Mucosa of gallbladder (tissue), 1 donor: Measurements from ENCODE around the gene ABHD12. TPM values are rescaled to one million over a fixed set of nuclear protein-coding genes. Genes with fewer than 3 reads are reported as not detected.
"Not testable (repeated sequence)": the region's sequence is repeated elsewhere in the genome, so short reads cannot be mapped to it uniquely, and the experiment has no call there.

Experiments
- DNase-seq: peaks from one replicate; pipeline ENCODE4 v3.0.0-alpha.2; 2020; ENCODE audit warnings: low spot score
- total RNA-seq: library from RNA; stranded (reverse); gene quantifications from one replicate; pipeline ENCODE4 v1.2.1, GENCODE V29; 2021
- donor health status: DM: no; HTN: no; CAD: no.

The ABHD12 gene
- total RNA-seq, 1 donor from 2014 or later, result 81.1 TPM

DNA sequence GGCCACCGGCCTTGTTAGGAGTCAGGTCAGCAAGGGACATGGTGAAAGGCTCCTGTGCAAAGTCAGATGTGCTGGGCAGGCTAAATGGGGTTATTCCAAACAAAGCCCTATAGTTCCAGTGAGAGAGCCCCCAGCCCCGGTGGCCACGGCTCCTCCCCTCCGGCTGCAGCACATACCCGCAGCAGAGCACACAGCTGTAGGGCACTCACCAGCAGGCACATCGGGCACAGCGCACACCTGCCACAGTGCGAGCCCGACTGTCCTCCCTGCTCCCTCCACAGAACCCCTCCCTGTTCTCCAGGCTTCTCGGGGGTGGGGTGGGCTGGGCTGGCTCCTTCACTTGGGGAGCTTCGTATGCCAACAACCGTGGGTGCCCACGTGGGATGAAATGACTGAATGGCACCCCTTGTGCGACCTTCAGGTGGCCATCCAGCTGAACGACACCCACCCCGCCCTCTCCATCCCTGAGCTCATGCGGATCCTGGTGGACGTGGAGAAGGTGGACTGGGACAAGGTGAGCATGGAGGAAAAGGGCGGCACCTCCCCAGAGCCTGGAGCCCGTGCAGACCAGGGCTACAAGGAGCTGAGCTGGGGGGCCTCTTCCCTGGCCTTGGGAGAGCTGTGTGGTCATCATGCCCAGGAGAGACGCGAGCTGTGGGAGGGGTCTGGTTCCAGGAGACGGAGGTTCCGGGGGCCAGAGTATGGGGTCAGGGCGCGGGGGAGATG is 111.8 kb downstream of the ABHD12 start:
- no peak for DNase-seq

DNA sequence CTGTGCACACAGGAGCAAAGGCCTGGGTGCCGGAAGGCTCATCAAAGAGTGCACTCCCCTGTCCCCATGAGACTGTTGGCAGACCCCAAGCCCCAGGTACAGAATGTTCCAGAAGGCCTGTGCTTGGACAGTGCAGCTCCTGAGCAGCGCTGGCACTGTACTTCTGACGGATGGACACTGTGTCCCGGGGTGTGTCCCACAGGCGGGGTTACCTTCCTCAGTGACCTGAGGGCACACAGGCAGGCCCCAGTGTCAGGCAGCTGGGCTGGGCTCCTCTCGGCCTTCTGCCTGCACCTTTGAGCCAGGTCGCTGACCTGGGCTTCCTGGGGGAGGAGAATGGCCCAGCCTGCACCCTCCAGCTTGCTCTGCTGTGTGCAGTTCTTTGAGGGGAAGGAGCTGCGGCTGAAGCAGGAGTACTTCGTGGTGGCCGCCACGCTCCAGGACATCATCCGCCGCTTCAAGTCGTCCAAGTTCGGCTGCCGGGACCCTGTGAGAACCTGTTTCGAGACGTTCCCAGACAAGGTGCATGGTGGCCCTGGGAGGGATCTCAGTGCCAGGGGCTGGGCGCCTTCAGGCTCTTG is 112.6 kb downstream of the ABHD12 start:
- no peak for DNase-seq

DNA sequence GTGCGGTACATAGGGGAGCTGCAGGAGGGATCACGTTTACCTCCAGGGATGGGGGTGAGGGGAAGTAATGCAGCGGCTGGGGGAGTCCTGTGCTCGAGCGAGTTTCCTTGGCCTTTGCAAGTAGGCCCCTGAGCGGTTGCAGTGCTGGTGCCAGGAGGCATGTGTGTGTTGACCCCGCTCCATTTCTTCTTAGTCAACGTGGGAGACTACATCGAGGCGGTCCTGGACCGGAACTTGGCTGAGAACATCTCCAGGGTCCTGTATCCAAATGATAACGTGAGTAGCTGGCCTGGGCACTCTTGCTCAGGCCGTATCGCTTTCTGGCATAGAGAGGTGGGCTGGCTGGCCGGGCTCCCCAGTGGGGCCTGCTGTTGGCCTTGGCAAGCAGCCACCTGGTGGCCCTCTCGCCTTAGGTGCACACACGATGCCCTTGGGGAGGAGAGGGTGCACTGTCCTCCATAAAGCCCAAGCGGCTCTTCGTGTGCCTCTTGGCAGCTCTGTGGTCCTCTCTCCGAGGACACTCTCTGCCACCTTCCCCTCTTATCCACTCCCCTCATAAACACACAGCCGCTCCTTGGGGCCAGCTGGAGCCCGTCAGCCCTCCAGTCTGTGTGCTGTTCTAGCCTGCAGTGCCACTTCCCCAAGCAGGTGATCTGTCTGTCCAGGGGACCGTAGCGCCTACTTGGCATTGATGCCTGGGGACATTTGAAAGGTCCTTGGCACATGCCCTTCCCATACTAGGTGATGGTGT is 113.4 kb downstream of the ABHD12 start:
- no peak for DNase-seq

DNA sequence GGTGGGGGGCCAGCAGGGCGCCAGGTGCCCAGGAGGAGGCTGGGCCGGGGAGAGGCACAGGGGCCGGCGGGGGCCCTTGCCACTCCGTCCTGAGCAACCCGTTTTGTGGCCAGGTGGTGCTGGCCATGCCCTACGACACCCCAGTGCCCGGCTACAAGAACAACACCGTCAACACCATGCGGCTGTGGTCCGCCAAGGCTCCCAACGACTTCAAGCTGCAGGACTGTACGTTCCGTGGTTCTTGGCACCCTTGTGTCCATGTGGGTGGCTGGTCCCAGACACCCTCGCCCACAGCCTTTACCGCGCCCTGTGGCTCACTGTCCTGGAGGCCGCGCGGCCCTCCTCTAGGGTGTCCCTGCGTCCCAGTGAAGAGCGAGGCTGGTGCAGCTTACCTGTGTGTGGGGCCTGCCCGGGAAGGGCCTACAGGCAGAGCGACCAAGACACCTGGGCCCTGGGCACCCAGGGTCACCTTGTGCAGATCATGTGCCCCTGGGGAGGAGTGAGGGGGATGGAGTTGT is 114.0 kb downstream of the ABHD12 start:
- no peak for DNase-seq

DNA sequence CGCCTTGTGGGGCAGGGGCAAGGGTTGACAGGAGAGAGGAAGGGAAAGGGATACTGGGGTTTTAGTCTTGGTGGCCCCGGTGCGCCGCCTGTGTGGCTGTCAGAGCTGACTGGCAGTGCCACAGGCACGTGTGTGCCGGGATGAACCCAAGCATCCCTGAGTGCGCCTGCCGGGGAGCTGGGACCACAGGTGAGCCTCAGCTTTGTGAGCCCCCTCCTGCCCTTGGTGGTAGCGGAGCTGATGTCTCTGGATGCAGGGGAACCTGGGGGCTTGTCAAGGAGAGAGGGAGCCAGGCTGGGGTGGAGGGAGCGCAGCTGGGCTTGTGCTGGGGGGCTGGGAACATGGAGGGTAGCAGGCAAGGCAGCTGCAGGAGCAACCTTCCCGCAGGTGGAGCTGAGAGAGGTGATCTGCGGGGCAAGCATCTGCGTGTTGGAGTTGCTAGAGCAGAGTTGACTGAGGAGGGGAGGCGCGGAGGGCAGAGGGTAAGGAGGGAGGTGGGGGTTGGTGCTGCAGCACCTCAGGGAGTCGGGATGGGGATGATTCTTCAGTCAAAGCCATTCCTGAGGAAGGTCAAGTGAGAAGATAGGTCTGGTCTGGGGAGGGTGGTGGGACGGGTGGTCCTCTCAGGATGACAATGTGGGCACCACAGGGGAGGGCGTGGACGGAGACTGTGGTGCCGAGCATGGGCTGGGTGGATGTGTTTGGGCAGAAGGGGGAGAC is 114.7 kb downstream of the ABHD12 start:
- no peak for DNase-seq

DNA sequence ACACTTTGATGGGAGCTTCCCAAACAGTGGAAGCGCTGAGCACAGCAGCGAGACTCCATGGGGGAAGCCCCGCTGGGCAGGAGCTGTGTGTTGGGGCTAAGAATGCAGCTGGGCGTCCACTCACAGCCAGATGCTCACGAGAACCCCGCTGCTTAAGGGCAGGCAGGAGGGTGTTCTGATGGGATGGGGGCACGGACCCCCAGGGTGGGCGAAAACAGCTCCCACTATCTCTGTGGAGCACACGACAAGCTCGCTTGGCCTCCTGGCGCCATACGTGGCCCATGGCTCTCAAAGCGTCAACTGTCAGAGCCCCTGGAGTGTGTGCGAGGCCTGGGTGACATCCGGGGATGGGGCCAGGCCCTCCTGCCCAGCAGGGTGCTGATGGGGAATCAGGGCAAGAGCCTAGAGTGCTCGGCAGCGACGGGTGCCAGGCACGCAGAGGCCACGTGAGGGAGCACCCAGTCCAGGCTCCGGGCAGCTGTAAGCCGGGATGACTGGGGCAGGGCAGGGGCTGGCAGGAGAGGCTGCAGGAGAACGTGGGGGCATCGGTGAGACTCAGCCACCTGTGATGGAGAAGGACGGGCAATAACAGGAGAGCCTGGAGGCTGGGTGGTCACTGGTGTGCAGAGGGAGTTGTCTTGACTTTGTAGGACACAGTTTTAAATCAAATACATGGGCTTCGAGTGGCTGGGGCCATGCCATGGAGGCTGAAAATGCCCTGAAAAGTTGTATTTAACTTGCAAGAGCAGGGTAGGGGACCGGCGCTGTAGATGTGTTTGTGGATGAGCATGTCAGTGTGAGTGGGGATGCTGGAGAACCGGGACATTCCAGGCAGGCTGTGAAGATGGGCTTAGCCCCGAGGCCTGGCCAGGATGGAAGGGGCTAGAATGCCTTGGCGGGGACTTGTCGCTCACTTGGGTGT is 115.5 kb downstream of the ABHD12 start:
- DNase-seq, result no peak

DNA sequence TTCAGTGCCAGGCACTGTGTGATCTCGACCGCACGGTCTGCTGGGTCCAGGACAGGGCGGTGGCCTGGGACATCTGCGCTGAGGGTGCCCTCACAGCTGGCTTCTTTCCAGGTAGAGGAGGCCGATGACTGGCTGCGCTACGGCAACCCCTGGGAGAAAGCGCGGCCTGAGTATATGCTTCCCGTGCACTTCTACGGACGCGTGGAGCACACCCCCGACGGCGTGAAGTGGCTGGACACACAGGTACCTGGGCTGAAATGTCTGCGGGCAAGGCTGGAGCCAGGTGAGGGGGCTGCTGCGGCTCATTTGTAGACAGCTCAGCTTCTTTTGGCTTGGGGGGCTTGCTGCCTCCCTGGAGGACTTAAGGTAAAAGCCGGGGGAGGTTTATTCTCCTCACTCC is 116.2 kb downstream of the ABHD12 start:
- DNase-seq, result no peak

DNA sequence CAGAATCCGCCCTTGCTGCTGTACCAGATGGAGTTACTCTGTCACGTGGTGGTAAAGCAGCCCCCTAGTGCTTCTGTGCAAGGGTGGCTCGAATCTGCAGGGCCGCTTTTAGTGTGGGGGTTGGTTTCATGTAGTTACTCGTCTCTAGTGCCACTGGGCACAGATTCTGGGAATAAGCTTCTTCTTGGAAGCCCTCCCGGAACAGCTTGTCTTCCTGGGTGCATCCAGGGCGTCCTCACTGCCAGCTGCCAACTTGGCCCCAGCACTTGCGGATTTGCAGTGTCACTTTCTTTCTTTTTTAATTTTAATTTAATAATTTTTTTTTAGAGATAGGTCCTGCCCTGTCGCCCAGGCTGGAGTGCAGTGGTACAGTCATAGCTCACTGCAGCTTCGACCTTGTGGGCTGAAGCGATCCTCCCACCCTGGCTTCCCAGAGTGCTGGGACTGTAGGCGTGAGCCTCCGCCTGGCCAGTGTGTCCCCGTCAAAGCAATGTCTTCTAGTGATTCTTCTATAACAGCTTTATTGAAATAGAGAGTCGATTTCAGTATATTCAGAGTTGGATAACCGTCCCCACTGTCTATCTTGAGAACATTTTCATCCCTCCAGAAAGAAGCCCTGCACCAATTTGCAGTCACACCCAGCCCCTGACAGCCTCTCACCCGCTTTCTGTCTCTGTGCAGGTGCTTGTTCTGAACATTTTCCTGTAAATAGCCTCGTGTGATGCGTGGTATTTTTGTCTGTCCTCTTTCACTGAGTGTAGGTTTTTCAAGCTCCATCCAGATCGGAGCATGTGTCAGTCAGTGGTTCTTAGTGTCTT is 116.9 kb downstream of the ABHD12 start:
- DNase-seq, result no peak

DNA sequence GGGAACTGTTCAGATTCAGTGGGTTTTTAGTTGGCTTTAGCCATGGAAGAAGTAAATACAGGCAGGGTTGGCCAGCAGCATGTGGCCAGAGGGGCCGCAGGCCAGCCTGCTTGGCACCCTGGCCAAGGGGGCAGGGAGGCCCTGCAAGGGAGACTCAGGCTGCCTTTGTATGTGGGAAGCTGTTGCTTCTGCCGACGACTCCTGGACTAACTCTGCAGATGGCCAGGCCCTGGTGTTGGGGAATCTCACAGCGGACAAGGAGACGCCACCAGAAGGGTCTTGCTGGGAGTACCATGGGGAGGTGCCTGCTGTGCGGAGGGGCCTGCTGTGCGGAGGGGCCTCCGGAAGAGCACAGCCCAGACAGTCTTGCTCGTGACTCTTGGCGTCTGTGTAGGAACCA is 117.6 kb downstream of the ABHD12 start:
- no peak for DNase-seq

DNA sequence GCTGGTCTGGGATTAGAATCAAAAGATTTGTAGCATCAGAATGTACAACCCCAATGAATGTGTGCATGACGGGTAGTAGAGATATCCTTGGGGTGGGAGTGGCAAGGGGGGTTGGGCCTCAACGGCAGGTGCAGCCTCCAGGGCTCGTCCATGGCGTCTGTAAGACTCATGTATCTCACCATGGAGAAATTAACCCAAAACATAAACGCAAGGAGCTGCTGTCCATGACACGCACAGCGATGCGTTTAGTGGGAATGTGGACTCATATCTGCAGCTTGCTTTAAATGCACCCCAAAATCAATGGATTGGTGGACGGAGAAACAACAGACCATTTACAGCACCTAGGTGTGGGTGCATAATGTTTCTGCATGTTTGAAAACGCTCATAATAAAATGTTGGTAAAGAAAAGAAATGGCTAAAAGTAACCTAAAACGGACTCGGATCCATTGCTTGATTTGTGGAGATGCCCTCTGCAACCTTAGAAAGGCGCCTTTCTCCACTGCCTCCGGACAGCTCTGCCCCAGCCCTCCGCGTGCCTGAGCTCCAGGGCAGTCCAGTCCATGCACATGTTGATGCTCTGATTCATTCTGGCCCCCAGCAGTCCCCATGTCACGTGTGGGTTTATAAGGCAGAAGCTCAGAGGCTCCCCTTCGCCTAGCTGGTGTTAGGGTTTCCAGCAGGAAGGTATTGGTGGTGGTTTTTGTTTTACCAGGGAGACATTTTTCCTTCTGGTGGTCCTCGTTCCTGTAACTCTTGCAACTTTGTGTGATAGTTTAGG is 118.2 kb downstream of the ABHD12 start:
- no peak for DNase-seq

DNA sequence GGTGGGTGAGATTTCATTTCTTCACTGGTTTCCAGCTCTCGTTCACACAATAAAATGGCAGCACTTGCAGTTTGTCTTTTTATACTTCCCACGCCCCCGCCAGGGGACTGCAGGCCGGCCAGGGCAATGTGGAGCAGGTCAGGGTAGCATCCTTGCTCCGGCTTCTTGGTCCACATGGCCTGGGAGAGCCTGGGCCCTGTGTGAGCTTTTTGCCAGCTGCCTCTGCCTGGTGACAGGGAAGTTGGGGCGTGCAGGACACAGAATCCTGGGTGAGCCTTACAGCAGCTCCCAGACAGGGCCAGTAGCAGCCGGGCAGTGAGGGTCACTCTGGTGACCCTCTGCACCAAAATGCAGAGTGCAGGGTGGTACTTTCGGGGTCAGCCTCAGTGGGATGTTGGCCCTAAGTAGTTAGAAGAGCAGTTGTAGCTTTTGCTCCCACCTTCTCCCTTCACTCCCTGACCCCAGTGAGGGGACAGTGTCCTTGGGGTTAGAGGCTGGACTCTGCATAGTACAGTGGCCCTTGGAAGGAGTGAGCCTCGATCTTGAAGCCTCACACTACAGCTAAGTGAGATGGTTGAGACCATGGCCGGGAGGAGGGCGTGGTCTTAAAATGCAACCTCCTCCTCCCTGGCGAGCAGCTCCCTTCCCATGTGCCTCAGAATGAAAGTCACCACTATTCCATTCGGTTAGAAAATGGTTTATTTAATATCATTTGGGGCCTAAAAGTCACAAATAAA is 119.0 kb downstream of the ABHD12 start:
- no peak for DNase-seq

DNA sequence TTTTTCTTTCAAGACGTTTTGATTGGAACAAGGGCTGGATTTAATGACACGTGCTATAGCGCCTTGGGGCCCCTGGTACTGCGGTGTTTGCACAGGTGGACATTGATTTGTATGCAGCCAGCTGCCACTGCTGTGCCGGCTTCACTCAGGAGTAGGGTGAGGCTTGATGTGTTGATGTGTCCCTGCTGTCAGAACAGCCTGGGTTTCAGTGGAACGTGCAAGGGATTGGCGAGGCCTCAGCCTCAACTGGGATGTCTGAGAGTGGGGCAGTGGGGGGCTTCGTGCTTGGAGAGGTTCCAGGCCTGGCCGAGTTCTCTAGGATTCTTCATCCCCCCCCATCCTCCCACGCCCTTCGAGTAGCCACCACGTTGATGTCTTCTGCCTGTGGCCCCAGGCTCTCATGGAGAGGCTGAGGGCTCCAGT is 119.8 kb downstream of the ABHD12 start:
- DNase-seq, result no peak

DNA sequence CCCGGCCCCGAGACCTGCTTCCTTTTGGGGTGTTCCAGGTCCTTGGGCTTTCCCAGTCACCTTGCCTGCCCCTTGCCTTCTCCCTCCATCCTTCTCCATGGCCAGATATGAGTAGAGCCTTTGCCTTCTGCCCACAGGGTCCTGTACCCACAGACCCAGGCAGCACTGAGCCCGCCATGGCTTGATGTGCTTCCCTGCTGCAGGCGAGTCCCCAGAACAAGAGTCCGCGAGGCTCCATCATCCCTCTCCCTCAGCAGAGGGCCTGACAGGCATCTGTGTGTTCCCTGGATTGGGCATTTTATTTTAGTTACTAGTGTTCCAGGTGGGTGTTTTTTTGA is 120.8 kb downstream of the ABHD12 start:
- no peak for DNase-seq

DNA sequence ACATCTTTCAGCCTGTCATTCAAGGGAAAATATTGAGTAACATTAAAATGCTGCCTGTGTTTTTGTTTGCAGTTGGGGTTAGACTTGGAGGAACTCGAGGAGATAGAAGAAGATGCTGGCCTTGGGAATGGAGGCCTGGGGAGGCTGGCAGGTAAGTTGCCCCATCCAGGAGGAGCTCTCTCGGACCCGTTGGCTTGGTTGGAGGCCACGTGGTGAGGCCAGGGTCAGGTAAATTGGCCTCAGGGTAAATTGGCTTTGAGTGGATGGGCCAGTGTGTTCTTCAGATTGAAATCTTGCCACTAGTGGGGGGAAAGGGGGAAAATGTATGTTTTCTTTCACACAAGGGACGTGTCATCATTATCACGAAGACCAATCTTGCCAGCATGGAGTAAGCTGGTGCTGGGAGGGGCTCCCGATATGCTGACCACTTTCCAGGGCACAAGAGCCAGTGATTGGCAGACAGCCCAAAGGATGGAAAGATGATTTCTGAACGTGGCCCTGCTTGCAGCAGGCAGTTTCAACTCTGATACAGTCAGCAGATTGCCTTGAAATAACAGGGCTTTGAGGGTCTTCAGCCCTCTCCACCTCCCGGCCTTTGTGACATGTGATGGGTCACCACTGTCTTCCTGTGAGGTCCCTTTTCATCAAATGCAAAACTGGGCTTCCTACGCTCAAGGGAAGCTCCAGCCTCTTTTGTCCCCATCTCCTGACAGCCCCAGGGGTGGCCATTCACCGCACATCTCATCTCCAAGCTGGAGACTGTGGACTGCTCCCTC is 121.4 kb downstream of the ABHD12 start:
- no peak for DNase-seq

DNA sequence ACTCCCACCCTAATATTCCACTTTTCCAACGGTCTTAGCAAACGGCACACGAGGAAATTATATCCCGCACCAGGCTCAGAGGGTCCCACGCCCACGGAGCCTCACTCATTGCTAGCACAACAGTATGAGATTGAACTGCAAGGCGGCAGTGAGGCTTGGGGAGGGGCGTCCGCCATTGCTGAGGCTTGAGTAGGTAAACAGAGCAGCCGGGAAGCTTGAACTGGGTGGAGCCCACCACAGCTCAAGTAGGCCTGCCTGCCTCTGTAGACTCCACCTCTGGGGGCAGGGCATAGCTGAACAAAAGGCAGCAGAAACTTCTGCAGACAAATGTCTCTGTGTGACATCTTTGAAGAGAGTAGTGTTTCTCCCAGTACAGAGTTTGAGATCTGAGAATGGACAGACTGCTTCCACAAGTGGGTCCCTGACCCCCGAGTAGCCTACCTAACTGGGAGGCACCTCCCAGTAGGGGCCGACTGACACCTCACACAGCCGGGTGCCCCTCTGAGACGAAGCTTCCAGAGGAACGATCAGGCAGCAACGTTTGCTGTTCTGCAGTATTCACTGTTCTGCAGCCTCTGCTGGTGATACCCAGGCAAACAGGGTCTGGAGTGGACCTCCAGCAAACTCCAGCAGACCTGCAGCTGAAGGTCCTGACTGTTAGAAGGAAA is 129.7 kb downstream of the ABHD12 start:
- not testable (repeated sequence) for DNase-seq

DNA sequence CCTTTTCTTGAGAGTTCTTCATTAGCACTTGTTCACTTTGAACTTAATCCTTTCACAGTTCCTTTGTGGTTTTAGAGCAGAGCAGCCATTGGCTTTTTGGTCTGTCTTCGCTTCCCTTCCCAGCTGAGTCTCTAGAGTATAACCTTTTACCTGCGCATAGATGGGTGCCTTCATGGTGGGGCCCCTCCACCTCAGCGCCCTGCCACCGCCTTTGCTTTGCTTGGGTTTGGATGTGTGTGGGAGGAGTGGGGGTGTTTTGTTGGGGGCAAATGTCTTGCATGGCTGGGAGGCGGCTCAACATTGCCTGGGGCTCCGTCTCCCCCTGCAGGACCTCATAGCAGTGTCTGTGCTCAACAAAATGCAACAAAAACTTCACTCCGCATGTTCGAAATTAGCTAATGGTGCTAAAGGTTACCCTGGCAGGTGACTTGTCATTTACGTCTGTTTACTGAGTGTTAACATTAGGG is 130.8 kb downstream of the ABHD12 start:
- DNase-seq, result no peak

DNA sequence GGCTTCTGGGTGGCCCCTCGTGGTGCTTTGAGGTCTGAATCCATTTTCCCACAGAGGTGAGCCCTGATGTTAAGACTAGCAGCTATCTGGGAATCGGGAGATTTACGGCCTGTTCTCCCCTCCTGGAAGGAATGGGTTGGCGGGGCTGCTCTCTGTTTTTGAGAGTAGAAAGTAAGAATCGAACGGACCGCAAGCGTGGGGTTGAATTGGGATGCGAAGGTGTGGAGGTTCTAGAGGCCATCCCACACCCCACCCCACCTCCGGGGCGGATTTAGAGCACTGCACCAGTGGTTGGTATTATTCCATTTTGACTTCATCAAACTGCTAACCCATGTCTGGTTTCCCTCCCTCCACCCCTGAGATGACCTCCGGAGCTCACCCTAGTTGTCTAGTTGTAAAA is 131.3 kb downstream of the ABHD12 start:
- DNase-seq, result no peak
